H1 (cell line): Measurements from ENCODE around the gene LIPE. TPM values are rescaled to one million over a fixed set of nuclear protein-coding genes. Genes with fewer than 3 reads are reported as not detected.

Experiments used
- CTCF ChIA-PET: fragments of 300-600 bp; sonication (Branson Sonifier 250); formaldehyde crosslinking; loops from one replicate; lab custom pipeline; 2021; ENCODE audit not compliant: partially characterized antibody; lab: Charles Lee
- POLR2A ChIA-PET: fragments of 300-600 bp; sonication (Branson Sonifier 250); formaldehyde crosslinking; loops from one replicate; lab custom pipeline; 2021; ENCODE audit warnings: inconsistent platforms; ENCODE audit not compliant: partially characterized antibody; lab: Charles Lee
- DNase-seq, 2 experiments: peaks; one replicate each; pipeline versions ENCODE4 v3.0.0 to v3.0.0-alpha.2; 2010 to 2022; ENCODE audit warnings: low spot score in 2 of 2, low read depth in 1 of 2, mixed read lengths in 1 of 2
- FAIRE-seq: peaks from 2 replicates; lab custom pipeline; 2011; peaks lifted over from hg19 to GRCh38; lab: Jason Lieb, UNC
- H2AFZ ChIP-seq: 2 replicates; pipeline ENCODE4 v1.8.1; 2012; ENCODE audit warnings: low read length, inconsistent platforms
- H2AK5ac ChIP-seq: 2 replicates; pipeline ENCODE4 v1.6.1; 2013; ENCODE audit warnings: low read depth, low read length
- H2BK120ac ChIP-seq: replicated peaks from 2 replicates; pipeline ENCODE3; 2013; ENCODE audit warnings: low read depth, low read length, inconsistent platforms
- H2BK12ac ChIP-seq: 2 replicates; pipeline ENCODE4 v1.6.1; 2013; ENCODE audit warnings: low read depth, low read length
- H2BK15ac ChIP-seq: 2 replicates; pipeline ENCODE4 v1.6.1; 2013; ENCODE audit warnings: low read length
- H2BK20ac ChIP-seq: 2 replicates; pipeline ENCODE4 v1.6.1; 2013; ENCODE audit warnings: low read length
- H2BK5ac ChIP-seq: 2 replicates; pipeline ENCODE4 v1.6.1; 2013; ENCODE audit warnings: low read depth, low read length
- H3K14ac ChIP-seq: 2 replicates; pipeline ENCODE4 v1.6.1; 2013; ENCODE audit warnings: inconsistent platforms; ENCODE audit not compliant: insufficient read length
- H3K18ac ChIP-seq: 2 replicates; pipeline ENCODE4 v1.6.1; 2013; ENCODE audit warnings: low read length; ENCODE audit errors: extremely low read depth
- H3K23ac ChIP-seq: 2 replicates; pipeline ENCODE4 v1.6.1; 2013; ENCODE audit warnings: inconsistent platforms; ENCODE audit not compliant: insufficient read length
- H3K23me2 ChIP-seq: 2 replicates; pipeline ENCODE4 v1.6.1; 2013; ENCODE audit warnings: low read depth, low read length
- H3K27ac ChIP-seq: 2 replicates; pipeline ENCODE4 v1.6.1; 2011; ENCODE audit warnings: low read depth, low read length, inconsistent platforms
- H3K27me3 ChIP-seq, 4 experiments: replicated peaks in 1 of 4; 1 replicate in 1 of 4; 2 replicates in 3 of 4; pipeline versions ENCODE4 v1.6.1 to v1.8.1; 2011 to 2013; ENCODE audit warnings: low read length in 3 of 4, mild to moderate bottlenecking in 3 of 4, inconsistent platforms in 2 of 4, mixed read lengths in 2 of 4, moderate library complexity in 1 of 4; ENCODE audit not compliant: control insufficient read depth in 3 of 4, insufficient read depth in 3 of 4; ENCODE audit errors: extremely low read depth in 1 of 4
- H3K36me3 ChIP-seq, 4 experiments: 2 replicates each; pipeline versions ENCODE4 v1.6.1 to v1.8.1; 2011 to 2013; ENCODE audit warnings: mild to moderate bottlenecking in 4 of 4, low read length in 3 of 4, moderate library complexity in 2 of 4, control low read depth in 1 of 4, inconsistent platforms in 1 of 4; ENCODE audit not compliant: insufficient read depth in 4 of 4, control insufficient read depth in 2 of 4
- H3K4ac ChIP-seq: replicated peaks from 2 replicates; pipeline ENCODE3; 2013; ENCODE audit warnings: low read length, low read depth, mixed read lengths, inconsistent platforms; ENCODE audit not compliant: insufficient read length
- H3K4me1 ChIP-seq, 4 experiments: replicated peaks in 1 of 4; 1 replicate in 1 of 4; 2 replicates in 3 of 4; pipeline versions ENCODE4 v1.6.1 to v1.8.1; 2011 to 2013; ENCODE audit warnings: low read length in 3 of 4, inconsistent platforms in 2 of 4, mixed read lengths in 1 of 4; ENCODE audit not compliant: insufficient read depth in 4 of 4, control insufficient read depth in 3 of 4
- H3K4me2 ChIP-seq, 2 experiments: 2 replicates each; pipeline versions ENCODE4 v1.6.1 to v1.8.1; 2011 to 2013; ENCODE audit warnings: low read depth in 2 of 2, low read length in 2 of 2, control low read depth in 1 of 2, inconsistent platforms in 1 of 2, mild to moderate bottlenecking in 1 of 2; ENCODE audit not compliant: insufficient read depth in 1 of 2
- H3K4me3 ChIP-seq, 4 experiments: fragments of 200-600, 300-600 bp in 1 of 4; sonication (generic), shearing (Covaris generic), sonication (Bioruptor Twin) in 1 of 4; 2 replicates each; pipeline versions ENCODE4 v1.5.1 to v1.8.1; 2011 to 2016; ENCODE audit warnings: low read length in 4 of 4, low read depth in 3 of 4, control low read depth in 2 of 4, inconsistent platforms in 2 of 4, mild to moderate bottlenecking in 2 of 4, mixed read lengths in 1 of 4, moderate library complexity in 1 of 4; ENCODE audit not compliant: insufficient read depth in 2 of 4; ENCODE audit errors: extremely low read depth in 1 of 4
- H3K56ac ChIP-seq: replicated peaks from 2 replicates; pipeline ENCODE3; 2013; ENCODE audit warnings: low read depth, mild to moderate bottlenecking, mixed read lengths, low read length, inconsistent platforms; ENCODE audit not compliant: insufficient read length
- H3K79me1 ChIP-seq: 2 replicates; pipeline ENCODE4 v1.6.1; 2013; ENCODE audit warnings: low read depth, low read length, control low read depth
- H3K79me2 ChIP-seq, 2 experiments: 2 replicates each; pipeline versions ENCODE4 v1.6.1 to v1.8.1; 2012 to 2013; ENCODE audit warnings: low read length in 2 of 2, mild to moderate bottlenecking in 2 of 2, inconsistent platforms in 1 of 2; ENCODE audit not compliant: insufficient read depth in 2 of 2, control insufficient read depth in 1 of 2
- H3K9ac ChIP-seq, 4 experiments: replicated peaks in 1 of 4; 1 replicate in 1 of 4; 2 replicates in 3 of 4; pipeline versions ENCODE4 v1.6.1 to v1.8.1; 2011 to 2013; ENCODE audit warnings: low read depth in 3 of 4, low read length in 3 of 4, control low read depth in 2 of 4, mild to moderate bottlenecking in 2 of 4, moderate library complexity in 2 of 4, inconsistent platforms in 1 of 4; ENCODE audit errors: extremely low read depth in 1 of 4
- H3K9me3 ChIP-seq, 2 experiments: 2 replicates each; pipeline versions ENCODE4 v1.6.1 to v1.8.1; 2012 to 2013; ENCODE audit warnings: mild to moderate bottlenecking in 2 of 2, moderate library complexity in 2 of 2, control low read depth in 1 of 2, inconsistent platforms in 1 of 2, low read depth in 1 of 2, low read length in 1 of 2, mixed read lengths in 1 of 2; ENCODE audit not compliant: insufficient read depth in 2 of 2
- H4K20me1 ChIP-seq, 2 experiments: replicated peaks in 1 of 2; 2 replicates each; pipeline versions ENCODE3 to v1.8.1; 2011 to 2013; ENCODE audit warnings: inconsistent platforms in 2 of 2, low read length in 2 of 2, mild to moderate bottlenecking in 1 of 2; ENCODE audit not compliant: insufficient read depth in 2 of 2, control insufficient read depth in 1 of 2
- H4K5ac ChIP-seq: 2 replicates; pipeline ENCODE4 v1.6.1; 2013; ENCODE audit warnings: low read length, low read depth, mixed read lengths, inconsistent platforms; ENCODE audit not compliant: insufficient read length
- H4K8ac ChIP-seq: 2 replicates; pipeline ENCODE4 v1.8.0; 2013; ENCODE audit warnings: mild to moderate bottlenecking, moderate library complexity, low read length, inconsistent platforms; ENCODE audit not compliant: insufficient read depth; ENCODE audit errors: extremely low read depth
- H4K91ac ChIP-seq: replicated peaks from 2 replicates; pipeline ENCODE3; 2013; ENCODE audit warnings: low read length, mixed read lengths, inconsistent platforms; ENCODE audit not compliant: insufficient read length
- CTBP2 ChIP-seq: IDR thresholded peaks from 2 replicates; pipeline ENCODE4 v1.7.0; 2011; ENCODE audit warnings: borderline replicate concordance, mild to moderate bottlenecking, moderate library complexity, mixed read lengths, low read length; ENCODE audit not compliant: insufficient read depth, insufficient read length
- EP300 ChIP-seq, 2 experiments: IDR thresholded peaks; 1 replicate in 1 of 2; 2 replicates in 1 of 2; pipeline ENCODE4 v1.6.1; 2011 to 2012; ENCODE audit warnings: low read depth in 2 of 2, low read length in 2 of 2, mild to moderate bottlenecking in 2 of 2, borderline replicate concordance in 1 of 2, inconsistent platforms in 1 of 2, moderate library complexity in 1 of 2
- EZH2 ChIP-seq: fragments of 200-600 bp; sonication (generic); IDR thresholded peaks from 2 replicates; pipeline ENCODE4 v1.7.1; 2012; ENCODE audit warnings: low read depth, mild to moderate bottlenecking, moderate library complexity, low read length, inconsistent platforms; ENCODE audit not compliant: severe bottlenecking
- GTF2F1 ChIP-seq: IDR thresholded peaks from 2 replicates; pipeline ENCODE4 v1.6.1; 2012; ENCODE audit warnings: low read depth, low read length, improper control_type of control experiment, borderline replicate concordance
- PHF8 ChIP-seq: fragments of 200-600 bp; sonication (generic); conservative IDR thresholded peaks from 2 replicates; pipeline ENCODE4 v1.7.1; 2012; ENCODE audit warnings: low read depth, mild to moderate bottlenecking, inconsistent platforms, low read length, moderate library complexity
- SAP30 ChIP-seq: fragments of 300-600 bp; sonication (generic); IDR thresholded peaks from 2 replicates; pipeline ENCODE4 v1.7.1; 2012; ENCODE audit warnings: low read length, moderate library complexity, mild to moderate bottlenecking, inconsistent platforms; ENCODE audit not compliant: insufficient read depth, insufficient replicate concordance
- SIX5 ChIP-seq: IDR thresholded peaks from 2 replicates; pipeline ENCODE4 v1.6.1; 2011; ENCODE audit warnings: mild to moderate bottlenecking, low read depth, low read length
- TCF12 ChIP-seq: IDR thresholded peaks from 2 replicates; pipeline ENCODE4 v1.6.1; 2011; ENCODE audit warnings: low read depth, mild to moderate bottlenecking, low read length
- USF2 ChIP-seq: IDR thresholded peaks from 2 replicates; pipeline ENCODE4 v1.6.1; 2011; ENCODE audit warnings: low read length, improper control_type of control experiment
- ZNF274 ChIP-seq: IDR thresholded peaks from 2 replicates; pipeline ENCODE4 v1.7.0; 2012; ENCODE audit warnings: low read length, borderline replicate concordance; ENCODE audit errors: extremely low read depth
- WGBS, 2 experiments: shearing (Covaris generic) in 1 of 2; methylation state at CpG; one replicate each; pipeline versions ENCODE4 v1.1.6 to v1.1.7; 2013 to 2015; ENCODE audit warnings: low lambda C conversion rate in 2 of 2, mixed read lengths in 2 of 2, inconsistent platforms in 1 of 2, low coverage in 1 of 2, missing lambda C conversion rate in 1 of 2; ENCODE audit not compliant: insufficient replicate concordance in 2 of 2, insufficient coverage in 1 of 2, insufficient read length in 1 of 2; ENCODE audit errors: extremely low coverage in 1 of 2, missing lambda C conversion rate in 1 of 2; 5-methylcytosine and 5-hydroxymethylcytosine counted together
- polyA plus RNA-seq, 7 experiments: library from polyadenylated mRNA; depleted of rRNA in 3 of 7; stranded (reverse) in 5 of 7; unstranded in 2 of 7; fragments of >200 nt in 5 of 7; fragments of 200-250 nt in 2 of 7; gene quantifications; 1 replicate in 5 of 7; 2 replicates in 1 of 7; 4 replicates in 1 of 7; pipeline versions ENCODE4 v1.2.1 to v1.2.3, GENCODE V29; 2011 to 2013; ENCODE audit warnings: missing spikeins in 2 of 7, mixed read lengths in 2 of 7
- total RNA-seq: library from RNA; stranded (reverse); fragmentation: NEBNext Ultra II Directional; extraction: Animal tissue kit (Norgen Biotek cat#: 25700); gene quantifications from 2 replicates; pipeline ENCODE4 v1.2.1, GENCODE V29; 2021

Gene LIPE
- total and polyA plus RNA-seq, 2 of the 8 experiments (the other 6 are each of a cell fraction or from before 2014, with no cell fraction given), result 8.7 to 15.9 TPM

- WGBS, 2 experiments, result 85% methylated on average over 5 of the region's 5 CpGs; no CpG with 5 or more reads in 1 of the 2 experiments
- peaks cover 3 to 9% (median 5%) of the 10 kb centered on the region in 4 experiments for H3K4me1 ChIP-seq
- H2BK12ac ChIP-seq, result peak overlapping the region; percentile 3; the same call in 1 of the 2 replicates
- H2AFZ ChIP-seq, result no peak overlapping the region
- no peaks in the 10 kb centered on the region for H3K36me3 ChIP-seq
- H2BK20ac ChIP-seq, result peak overlapping the region; percentile 95; the same call in 1 of the 2 replicates
- no peak overlapping the region for H4K8ac ChIP-seq
- FAIRE-seq (no peak), DNase-seq (no peak)
- H3K23me2 ChIP-seq, result no peaks in the 10 kb centered on the region
- H2BK120ac ChIP-seq, result no peak overlapping the region
- H3K9me3 ChIP-seq, result no peaks in the 10 kb centered on the region
- H4K20me1 ChIP-seq, result no peaks in the 10 kb centered on the region
- no peak overlapping the region for H4K5ac ChIP-seq
- ChIA-PET CTCF (interaction anchor here (0.6 to 4.7 kb wide), 18 partner anchors 8 to 966 kb away, joined by 3 to 24 read pairs (median 4); partner anchors contain the start of gene CEACAM1), POLR2A (interaction anchor here (1.1 to 1.3 kb wide), 3 partner anchors 7 to 186 kb away, joined by 3 read pairs; no protein-coding TSS in a partner anchor)
- peak overlapping the region; percentile 32; the same call in 1 of the 2 replicates for H2AK5ac ChIP-seq
- no peak overlapping the region for H3K14ac ChIP-seq
- H3K79me2 ChIP-seq, result no peaks in the 10 kb centered on the region
- H3K4me3 ChIP-seq, result no peak overlapping the region
- H3K27me3 ChIP-seq, result no peaks in the 10 kb centered on the region
- H3K4ac ChIP-seq, result no peak overlapping the region
- H3K23ac ChIP-seq, result no peak overlapping the region
- no peak overlapping the region for H3K18ac ChIP-seq
- 0 out of 2 replicates have a peak overlapping the region, but pooled peaks have one; percentile 1 for H2BK5ac ChIP-seq
- no peak overlapping the region for H3K56ac ChIP-seq
- no peak overlapping the region for H3K9ac ChIP-seq
- H3K4me2 ChIP-seq, result no peak overlapping the region
- H2BK15ac ChIP-seq, result peak overlapping the region; percentile 32; the same call in 1 of the 2 replicates
- H4K91ac ChIP-seq, result no peak overlapping the region
- no peaks in the 10 kb centered on the region for H3K79me1 ChIP-seq
- no peak overlapping the region for H3K27ac ChIP-seq
- TF ChIP-seq PHF8, result no peak
- TF ChIP-seq GTF2F1, result no peak
- TF ChIP-seq SAP30, result no peak
- no peak for TF ChIP-seq EP300 (IDR thresholded peaks at IDR 0.05; ENCODE audit: borderline replicate concordance in 1 of 2, low read depth in 2 of 2, low read length in 2 of 2)
- no peak for TF ChIP-seq EZH2
- no peak for TF ChIP-seq CTBP2
- TF ChIP-seq TCF12, result no peak
- no peak for TF ChIP-seq USF2
- TF ChIP-seq ZNF274, result no peak
- no peak for TF ChIP-seq SIX5
Measured at GRCh38 chr19:42466521-42467182, 39.5 kb upstream of the LIPE start.
